ENCODE data around the gene D2HGDH.

DNA sequence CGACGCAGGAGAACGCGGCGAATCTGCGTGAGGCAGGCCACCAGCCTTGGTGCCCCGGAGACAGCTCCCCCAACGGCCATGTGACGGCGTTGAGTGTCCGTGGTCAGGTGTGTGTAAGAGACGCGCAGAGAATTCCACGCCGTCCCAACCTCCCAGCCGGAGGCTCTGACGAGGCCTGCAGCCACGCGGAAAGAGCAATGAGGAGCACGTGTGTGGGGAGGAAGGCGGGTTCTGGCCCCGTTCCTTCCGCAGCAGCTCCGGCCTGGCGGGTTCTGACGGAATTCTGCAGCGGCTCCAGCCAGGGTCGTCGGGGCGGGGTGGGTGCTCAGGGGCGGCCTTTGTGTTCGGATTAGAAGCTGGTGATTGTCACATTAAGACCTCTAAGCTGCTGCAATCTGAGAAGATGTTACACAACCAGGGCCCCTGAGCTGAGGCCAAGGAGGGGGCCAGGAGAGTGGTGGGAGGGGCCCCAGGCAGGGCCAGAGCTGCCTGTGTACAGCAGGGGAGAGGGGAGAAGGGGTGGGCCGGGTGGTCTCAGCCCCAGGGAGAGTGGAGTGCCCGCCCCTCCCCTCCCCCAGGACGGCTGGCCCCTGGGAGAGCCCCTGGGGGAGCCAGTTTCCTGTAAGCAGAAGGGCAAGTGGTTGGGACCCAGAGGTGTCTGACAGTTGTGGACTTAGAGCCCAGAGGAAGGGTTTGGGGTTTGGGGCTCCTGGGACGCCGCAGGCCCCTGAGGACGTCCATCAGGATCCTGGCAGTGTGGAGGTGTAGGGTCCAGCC, 37.0 kb downstream of the D2HGDH start:
- TF ChIP-seq, protein P1, sequence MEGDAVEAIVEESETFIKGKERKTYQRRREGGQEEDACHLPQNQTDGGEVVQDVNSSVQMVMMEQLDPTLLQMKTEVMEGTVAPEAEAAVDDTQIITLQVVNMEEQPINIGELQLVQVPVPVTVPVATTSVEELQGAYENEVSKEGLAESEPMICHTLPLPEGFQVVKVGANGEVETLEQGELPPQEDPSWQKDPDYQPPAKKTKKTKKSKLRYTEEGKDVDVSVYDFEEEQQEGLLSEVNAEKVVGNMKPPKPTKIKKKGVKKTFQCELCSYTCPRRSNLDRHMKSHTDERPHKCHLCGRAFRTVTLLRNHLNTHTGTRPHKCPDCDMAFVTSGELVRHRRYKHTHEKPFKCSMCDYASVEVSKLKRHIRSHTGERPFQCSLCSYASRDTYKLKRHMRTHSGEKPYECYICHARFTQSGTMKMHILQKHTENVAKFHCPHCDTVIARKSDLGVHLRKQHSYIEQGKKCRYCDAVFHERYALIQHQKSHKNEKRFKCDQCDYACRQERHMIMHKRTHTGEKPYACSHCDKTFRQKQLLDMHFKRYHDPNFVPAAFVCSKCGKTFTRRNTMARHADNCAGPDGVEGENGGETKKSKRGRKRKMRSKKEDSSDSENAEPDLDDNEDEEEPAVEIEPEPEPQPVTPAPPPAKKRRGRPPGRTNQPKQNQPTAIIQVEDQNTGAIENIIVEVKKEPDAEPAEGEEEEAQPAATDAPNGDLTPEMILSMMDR (conservative IDR thresholded peaks at IDR 0.05; ENCODE audit: low read length): no peak
- TF ChIP-seq EZH2phosphoT487 (IDR thresholded peaks at IDR 0.05; ENCODE audit: borderline replicate concordance, low read depth, low read length): no peak

Measured in OCI-LY7 (cell line).